ENCODE data around the gene SEMA6A.

- no peak for TF ChIP-seq CTCF (IDR thresholded peaks at IDR 0.05)
- TF ChIP-seq EP300 (IDR thresholded peaks at IDR 0.05; ENCODE audit: low read depth) = no peak
- TF ChIP-seq POLR2A (IDR thresholded peaks at IDR 0.05) = no peak
Measured at GRCh38 chr5:116451066-116451465, 123.6 kb downstream of the SEMA6A start.

Measured in transverse colon (tissue), 3 donors.